SHP77 treated with DMSO at 0.1 percent for 48 hours (cell line): ENCODE results near the gene OR2T3.
"Not testable (repeated sequence)": the region's sequence is repeated elsewhere in the genome, so short reads cannot be mapped to it uniquely, and the experiment has no call there.

Experiments used
- DNase-seq: peaks from one replicate; lab custom pipeline; 2025; lab: John Stamatoyannopoulos, UW

OR2T3 gene, protein sequence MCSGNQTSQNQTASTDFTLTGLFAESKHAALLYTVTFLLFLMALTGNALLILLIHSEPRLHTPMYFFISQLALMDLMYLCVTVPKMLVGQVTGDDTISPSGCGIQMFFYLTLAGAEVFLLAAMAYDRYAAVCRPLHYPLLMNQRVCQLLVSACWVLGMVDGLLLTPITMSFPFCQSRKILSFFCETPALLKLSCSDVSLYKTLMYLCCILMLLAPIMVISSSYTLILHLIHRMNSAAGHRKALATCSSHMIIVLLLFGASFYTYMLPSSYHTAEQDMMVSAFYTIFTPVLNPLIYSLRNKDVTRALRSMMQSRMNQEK

GRCh38 chr1:248473051-248473450 lies at the start of gene OR2T3:
TSS of gene OR2T3 (plus strand) at chr1:248473351. CDS start at chr1:248473351, 0 bp downstream.
- not testable (repeated sequence) for DNase-seq

DNA sequence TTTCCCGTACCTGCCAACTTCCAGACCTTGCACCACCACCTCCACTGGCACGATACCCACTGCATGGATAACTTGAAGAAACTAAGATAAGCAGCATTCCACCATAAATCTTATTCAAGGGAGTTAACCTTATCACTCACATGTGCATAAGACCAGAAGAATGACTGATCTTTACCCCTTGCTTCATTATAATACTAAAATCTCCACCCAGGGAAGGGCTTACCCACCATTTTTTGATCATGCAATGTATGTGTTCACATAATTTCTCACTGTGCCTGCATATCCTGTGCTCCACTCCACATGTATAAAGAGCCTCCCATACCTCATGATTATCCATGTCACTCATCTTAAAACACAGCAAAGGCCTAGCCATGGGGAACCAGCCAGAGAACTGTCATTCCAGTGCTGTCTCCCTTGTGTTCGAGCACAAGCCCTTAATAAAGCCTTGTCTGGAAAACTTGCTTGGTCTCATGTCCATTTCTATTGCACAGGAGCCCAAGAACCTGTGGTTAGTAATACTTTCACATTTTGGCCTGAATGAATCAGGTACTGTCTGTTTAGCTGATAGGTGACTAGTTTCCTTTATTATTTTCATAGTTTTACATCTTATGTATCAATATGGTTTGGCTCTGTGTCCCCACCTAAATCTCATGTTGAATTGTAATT lies 45.5 kb upstream of the OR2T3 start:
- DNase-seq, result not testable (repeated sequence)

- not testable (repeated sequence) for DNase-seq
Measured at GRCh38 chr1:248428192-248428533, 45.0 kb upstream of the OR2T3 start.

DNA sequence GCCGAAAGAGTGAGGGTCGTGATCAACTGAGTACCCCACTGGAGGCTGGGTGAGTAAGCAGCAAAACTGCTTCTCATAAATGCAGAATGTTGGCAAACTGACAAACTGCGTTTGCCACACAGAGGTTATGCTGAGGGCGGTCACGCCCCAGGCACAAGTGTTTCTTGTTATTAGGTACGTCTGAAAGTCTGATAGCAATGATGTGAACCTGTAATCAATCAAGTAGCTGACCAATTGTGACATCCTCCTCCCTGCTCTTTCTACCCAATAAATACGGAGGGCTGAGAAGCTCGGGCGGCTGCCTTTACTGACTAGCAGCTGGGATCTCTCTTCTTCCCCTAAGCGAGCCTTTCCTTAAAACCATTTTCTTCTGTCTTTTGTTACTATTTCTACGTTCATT lies 41.5 kb upstream of the OR2T3 start:
- DNase-seq, result not testable (repeated sequence)

GRCh38 chr1:248432201-248432600 lies 41.0 kb upstream of the OR2T3 start:
- not testable (repeated sequence) for DNase-seq

DNA sequence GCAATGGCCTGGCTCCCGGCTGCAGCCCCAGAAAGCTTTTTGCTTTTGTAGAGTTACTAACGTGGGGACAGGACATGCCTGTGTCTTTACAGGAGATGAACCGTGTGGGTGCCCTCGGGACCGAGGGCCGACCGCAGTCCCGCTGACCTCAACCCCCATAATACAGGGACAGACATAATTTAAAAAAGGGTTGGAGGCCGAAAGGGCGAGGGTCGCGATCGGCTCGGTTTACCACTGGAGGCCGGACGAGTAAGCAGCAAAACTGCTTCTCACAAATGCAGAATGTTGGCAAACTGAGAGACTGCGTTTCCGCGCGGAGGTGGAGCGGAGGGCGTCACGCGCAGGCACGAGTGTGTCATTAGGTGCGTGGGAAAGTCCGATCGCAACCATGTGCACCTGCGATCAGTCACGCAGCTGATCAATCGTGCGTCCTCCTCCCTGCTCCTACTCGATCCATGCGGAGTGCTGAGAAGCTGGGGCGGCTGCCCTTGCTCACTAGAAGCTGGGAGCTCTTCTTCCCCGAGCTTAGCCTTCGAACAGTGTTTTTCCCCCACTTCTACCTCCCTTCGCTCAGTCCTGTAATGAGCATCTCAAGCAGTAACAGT lies 39.2 kb upstream of the OR2T3 start:
- not testable (repeated sequence) for DNase-seq

DNA sequence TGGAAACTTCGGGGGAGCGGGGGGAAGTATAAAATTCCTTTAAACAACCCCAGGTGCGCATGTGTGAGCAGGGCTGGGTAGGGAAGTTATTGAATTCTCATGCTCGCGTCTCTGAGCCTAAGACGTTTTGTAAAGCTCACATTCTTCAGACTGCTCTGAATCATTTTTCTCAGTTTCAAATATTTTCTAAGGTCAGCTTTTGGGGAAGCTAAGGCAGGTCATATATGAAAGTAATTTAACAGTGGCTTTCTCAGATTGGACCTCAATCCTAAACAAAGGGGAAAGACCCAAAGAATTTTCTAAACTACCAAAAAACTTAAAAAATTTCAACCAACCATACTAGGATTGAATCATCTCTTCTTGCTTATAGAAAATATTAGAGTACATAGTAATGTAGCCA lies 38.2 kb upstream of the OR2T3 start:
- not testable (repeated sequence) for DNase-seq

DNA sequence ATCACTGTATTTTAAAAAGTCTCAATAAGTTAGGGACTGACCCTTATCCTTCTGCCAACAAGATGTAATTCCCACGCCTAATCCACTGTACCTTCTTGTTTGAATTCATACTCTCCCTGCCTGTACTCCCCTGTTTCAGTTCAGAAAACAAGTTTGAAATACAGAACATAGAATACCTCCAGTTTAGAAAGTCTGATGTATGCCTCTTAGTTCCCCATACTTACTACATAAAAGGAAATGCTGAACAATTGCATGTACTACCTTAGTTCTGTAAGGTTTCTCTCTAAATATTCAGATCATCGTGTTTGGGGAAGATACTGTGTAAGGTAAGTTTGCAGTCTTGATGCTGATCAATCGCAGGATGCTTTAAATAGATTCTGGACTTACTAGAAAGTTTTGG lies 36.8 kb upstream of the OR2T3 start:
- DNase-seq, result not testable (repeated sequence)

DNA sequence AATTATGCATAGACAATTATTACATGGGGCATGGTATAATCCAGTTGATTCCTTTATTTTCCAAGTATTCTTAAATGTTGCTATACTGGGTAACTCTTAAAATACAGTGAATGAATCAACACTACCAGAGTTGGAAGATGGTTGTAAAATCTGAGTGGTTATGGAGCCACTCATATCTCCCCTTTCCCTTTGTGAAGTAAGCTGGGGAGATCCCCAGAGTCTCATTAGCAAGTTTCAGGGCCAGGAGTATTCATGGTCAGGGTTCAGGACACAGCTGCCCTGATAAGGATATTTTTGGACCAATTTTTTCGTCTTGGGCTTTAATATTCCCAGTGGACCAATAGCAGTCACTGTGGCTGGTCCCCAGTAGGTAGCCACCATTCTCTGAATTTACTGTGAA lies 34.5 kb upstream of the OR2T3 start:
- not testable (repeated sequence) for DNase-seq

GRCh38 chr1:248439283-248439682 lies 33.9 kb upstream of the OR2T3 start:
- not testable (repeated sequence) for DNase-seq

- DNase-seq, result not testable (repeated sequence)
Measured at GRCh38 chr1:248442500-248443277, 30.5 kb upstream of the OR2T3 start.

GRCh38 chr1:248444603-248445002 lies 28.5 kb upstream of the OR2T3 start:
- not testable (repeated sequence) for DNase-seq

- not testable (repeated sequence) for DNase-seq
Measured at GRCh38 chr1:248445399-248445798, 27.8 kb upstream of the OR2T3 start, which contains the start of gene OR2T2. TSS of gene OR2T2 (plus strand) at chr1:248445637. CDS start at chr1:248452798, 7,161 bp downstream.

DNA sequence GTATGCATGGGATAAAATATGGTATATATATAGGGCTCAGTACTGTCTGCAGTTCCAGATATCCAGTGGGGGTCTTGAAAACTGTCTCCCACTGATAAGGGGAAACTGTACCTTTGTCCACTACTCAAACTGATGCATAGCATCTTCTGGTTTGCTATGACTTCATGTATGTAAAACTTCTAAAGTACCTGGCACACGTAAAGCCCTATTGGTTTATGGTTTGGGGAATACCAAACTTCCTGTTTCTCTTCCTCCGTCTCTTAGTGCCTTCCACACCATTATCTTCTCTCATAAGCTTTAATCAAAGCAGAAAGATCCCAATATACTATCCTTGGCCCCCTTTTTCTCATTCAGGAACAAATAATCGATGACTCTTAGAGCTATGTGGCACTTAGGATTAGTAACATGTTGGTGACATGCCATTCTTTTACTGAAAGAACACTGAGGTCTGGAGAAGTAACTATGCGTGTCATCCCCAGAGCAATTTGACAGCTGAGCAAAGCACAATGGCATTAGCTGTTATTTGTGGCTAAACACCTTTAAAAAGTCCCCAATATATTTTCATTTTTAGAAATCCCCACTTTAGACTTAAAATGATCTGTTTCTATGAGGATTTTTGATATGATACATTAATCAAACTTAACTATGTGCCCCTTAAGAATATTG lies 24.6 kb upstream of the OR2T3 start:
- not testable (repeated sequence) for DNase-seq

- DNase-seq, result not testable (repeated sequence)
Measured at GRCh38 chr1:248449821-248450465, 23.2 kb upstream of the OR2T3 start.

DNA sequence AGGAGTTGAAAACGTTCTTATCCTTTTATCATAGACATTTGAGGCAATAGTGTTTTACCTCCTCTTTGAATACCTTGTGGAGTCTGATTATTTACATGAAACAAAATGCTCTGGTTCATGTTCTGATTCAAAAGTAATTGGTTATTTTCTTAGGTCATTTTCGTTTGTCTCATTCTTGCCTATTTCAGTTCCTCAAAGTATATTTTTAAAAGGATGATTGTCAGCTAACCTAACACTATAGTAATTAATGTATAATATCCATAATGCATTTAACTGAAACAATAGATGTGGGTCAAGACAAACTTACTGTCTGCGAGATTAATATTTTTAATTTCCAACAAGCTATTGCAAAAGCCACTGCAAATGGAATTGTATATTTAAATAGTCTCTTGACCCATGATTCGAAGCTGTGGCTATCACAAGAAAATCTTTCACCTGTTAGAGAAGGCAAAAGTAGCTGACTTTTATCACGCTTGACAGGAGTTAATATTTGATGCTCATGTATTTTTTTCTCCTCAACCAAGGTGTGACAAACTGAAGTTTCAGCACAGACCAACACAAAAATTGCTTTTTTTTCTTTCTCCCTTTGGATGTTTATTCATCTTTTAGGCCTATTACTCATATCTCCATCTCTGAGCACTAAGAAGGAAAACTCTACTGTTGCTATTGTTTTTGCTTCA lies 22.5 kb upstream of the OR2T3 start:
- not testable (repeated sequence) for DNase-seq

- not testable (repeated sequence) for DNase-seq
Measured at GRCh38 chr1:248453619-248454018, 19.5 kb upstream of the OR2T3 start.

DNA sequence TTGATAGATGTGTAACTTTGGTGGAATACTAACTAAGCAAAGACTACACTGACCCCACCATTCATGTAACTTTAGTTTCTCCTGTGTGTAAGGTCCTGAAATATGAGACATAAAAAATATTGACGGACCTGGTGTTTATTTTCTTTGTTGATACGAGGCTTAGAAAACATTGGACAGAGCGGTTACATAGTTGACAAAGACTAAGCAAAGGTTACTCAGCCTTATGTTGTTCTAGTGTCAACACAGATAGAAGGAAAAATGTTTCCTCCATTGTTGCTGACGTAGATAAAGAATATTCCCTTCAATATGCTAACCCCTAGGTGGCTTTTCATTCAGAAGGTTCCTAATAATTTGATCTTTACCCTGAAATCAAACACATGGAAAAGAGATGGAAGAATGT lies 18.1 kb upstream of the OR2T3 start:
- not testable (repeated sequence) for DNase-seq

GRCh38 chr1:248456635-248457034 lies 16.5 kb upstream of the OR2T3 start:
- DNase-seq, result not testable (repeated sequence)

DNA sequence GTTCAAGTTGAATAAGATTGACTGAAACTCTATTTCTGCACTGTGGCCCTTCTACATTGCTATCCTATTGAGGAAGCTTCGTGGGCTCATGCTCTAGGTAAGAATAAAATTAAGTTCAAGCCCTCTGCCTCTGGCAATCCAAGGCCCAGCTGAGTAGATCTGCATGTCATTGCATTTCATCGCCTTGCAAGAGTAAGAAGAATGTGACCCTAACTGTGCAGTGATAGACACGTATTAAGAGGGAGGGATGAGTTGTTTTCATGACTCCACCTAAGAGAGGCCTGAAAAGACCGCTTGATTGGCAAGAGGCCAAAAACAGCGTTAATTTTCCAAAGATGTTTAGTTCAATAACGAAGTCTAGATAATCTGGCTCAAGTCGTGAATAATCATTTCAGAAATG lies 14.0 kb upstream of the OR2T3 start:
- DNase-seq, result not testable (repeated sequence)
